ENCODE measurements around the gene CFAP52.
A peak's percentile ranks its signal among the peaks of the same experiment; 100 is the strongest.
"Not testable (repeated sequence)": the region's sequence is repeated elsewhere in the genome, so short reads cannot be mapped to it uniquely, and the experiment has no call there.

The CFAP52 gene

GRCh38 chr17:9568957-9569588 lies 7.4 kb upstream of the CFAP52 start:
- DNase-seq = no peak

- DNase-seq = no peak
Measured at GRCh38 chr17:9571201-9571600, 5.2 kb upstream of the CFAP52 start.

- peak in 57 of 58 donors; percentile 38 to 90 (median 79) for DNase-seq
Measured at GRCh38 chr17:9575381-9576101, 901 bp upstream of the CFAP52 start, which contains the start of gene STX8. TSS of gene STX8 (minus strand) at chr17:9575820. CDS start at chr17:9575808, 12 bp downstream.

- no peak for DNase-seq
Measured at GRCh38 chr17:9577373-9577709, 899 bp downstream of the CFAP52 start.

- DNase-seq = peak in 10 of 58 donors; percentile 0 to 30 (median 8)
Measured at GRCh38 chr17:9587969-9588656, 11.7 kb downstream of the CFAP52 start.

- DNase-seq = peak in 5 of 58 donors; percentile 2 to 6 (median 3)
Measured at GRCh38 chr17:9594065-9594464, 17.6 kb downstream of the CFAP52 start.

GRCh38 chr17:9597638-9598037 lies 21.2 kb downstream of the CFAP52 start:
- not testable (repeated sequence) for DNase-seq

- DNase-seq = no peak
Measured at GRCh38 chr17:9598661-9599060, 22.2 kb downstream of the CFAP52 start.

GRCh38 chr17:9604583-9604982 lies 28.1 kb downstream of the CFAP52 start:
- not testable (repeated sequence) for DNase-seq

GRCh38 chr17:9606453-9606852 lies 30.0 kb downstream of the CFAP52 start:
- DNase-seq = no peak

GRCh38 chr17:9607058-9607457 lies 30.6 kb downstream of the CFAP52 start:
- not testable (repeated sequence) for DNase-seq

GRCh38 chr17:9611557-9611956 lies 35.1 kb downstream of the CFAP52 start:
- no peak for DNase-seq

GRCh38 chr17:9612006-9612405 lies 35.6 kb downstream of the CFAP52 start:
- no peak for DNase-seq

GRCh38 chr17:9615486-9615885 lies 39.0 kb downstream of the CFAP52 start:
- no peak for DNase-seq

GRCh38 chr17:9622961-9623360 lies 46.5 kb downstream of the CFAP52 start:
- no peak for DNase-seq

GRCh38 chr17:9628509-9628908 lies 52.1 kb downstream of the CFAP52 start:
- DNase-seq = peak in 8 of 58 donors; percentile 4 to 43 (median 20)

GRCh38 chr17:9632741-9633140 lies 56.3 kb downstream of the CFAP52 start:
- DNase-seq = no peak

- DNase-seq = no peak
Measured at GRCh38 chr17:9635340-9635739, 58.9 kb downstream of the CFAP52 start.

- DNase-seq = no peak
Measured at GRCh38 chr17:9636501-9636900, 60.1 kb downstream of the CFAP52 start.

GRCh38 chr17:9640388-9640787 lies 63.9 kb downstream of the CFAP52 start:
- DNase-seq = not testable (repeated sequence)

- DNase-seq = no peak
Measured at GRCh38 chr17:9643611-9644010, 67.2 kb downstream of the CFAP52 start.
